ENCODE data around the gene HOMER3. TPM values are rescaled to one million over a fixed set of nuclear protein-coding genes. Genes with fewer than 3 reads are reported as not detected.

Gene HOMER3
- total and polyA plus RNA-seq, 2 donors (not counting 1 experiment from before 2014, with no cell fraction given): 23.7 to 70.2 TPM

DNA sequence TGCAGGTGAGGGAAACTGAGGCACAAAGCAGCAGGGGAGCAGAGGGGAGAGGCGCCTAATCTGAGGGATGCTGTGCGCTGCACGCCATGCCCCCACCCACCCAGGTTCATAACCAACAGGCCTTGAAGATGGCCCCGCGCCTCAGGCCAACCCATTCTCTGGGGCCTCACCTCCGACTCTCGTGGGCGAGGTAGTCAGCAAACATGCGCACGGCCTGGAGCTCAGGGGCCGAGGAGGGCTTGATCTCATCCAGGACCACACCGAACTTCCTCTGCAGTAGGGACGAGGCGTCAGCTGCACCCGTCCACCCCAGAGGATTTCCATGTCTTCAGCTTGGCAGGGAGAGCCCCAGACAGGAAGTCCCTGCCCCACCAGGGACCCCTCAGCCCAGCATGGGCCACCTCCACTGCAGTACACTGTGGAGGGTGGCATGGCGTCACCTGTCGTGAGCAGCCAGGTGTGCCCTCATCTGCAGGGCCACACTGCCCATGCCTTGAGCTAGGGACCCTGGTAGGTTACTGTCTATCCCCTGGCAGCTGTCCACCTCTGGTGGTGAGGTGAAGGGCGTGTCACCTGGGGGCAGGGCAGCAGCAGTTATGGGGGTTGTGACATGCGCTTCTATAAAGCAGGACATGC, 30.1 kb downstream of the HOMER3 start:
- H3K27me3 ChIP-seq (ENCODE audit: control insufficient read depth, insufficient read depth, low read length): no peaks in the 10 kb centered on the region
- no peak overlapping the region for H3K27ac ChIP-seq (ENCODE audit: insufficient read depth, low read length)
- H3K9ac ChIP-seq (ENCODE audit: insufficient read depth, low read length): no peak overlapping the region
- H4K20me1 ChIP-seq (ENCODE audit: control insufficient read depth, extremely low read depth, insufficient read depth, low read length): no peaks in the 10 kb centered on the region
- no peak overlapping the region for H3K4me2 ChIP-seq (ENCODE audit: extremely low read depth, insufficient read depth, low read length)
- no peak for DNase-seq (ENCODE audit: low read depth in 2 of 2)
- no peaks in the 10 kb centered on the region for H3K9me3 ChIP-seq (ENCODE audit: control insufficient read depth, insufficient read depth, low read depth, low read length)
- no peak overlapping the region for H3K4me3 ChIP-seq (replicated peaks in 1 of 4; ENCODE audit: control extremely low read depth in 1 of 4, insufficient read depth in 1 of 4, low read depth in 3 of 4, low read length in 4 of 4)
- TF ChIP-seq EZH2 (IDR thresholded peaks at IDR 0.05; ENCODE audit: low read length, missing control alignments): no peak
- TF ChIP-seq, protein P1, sequence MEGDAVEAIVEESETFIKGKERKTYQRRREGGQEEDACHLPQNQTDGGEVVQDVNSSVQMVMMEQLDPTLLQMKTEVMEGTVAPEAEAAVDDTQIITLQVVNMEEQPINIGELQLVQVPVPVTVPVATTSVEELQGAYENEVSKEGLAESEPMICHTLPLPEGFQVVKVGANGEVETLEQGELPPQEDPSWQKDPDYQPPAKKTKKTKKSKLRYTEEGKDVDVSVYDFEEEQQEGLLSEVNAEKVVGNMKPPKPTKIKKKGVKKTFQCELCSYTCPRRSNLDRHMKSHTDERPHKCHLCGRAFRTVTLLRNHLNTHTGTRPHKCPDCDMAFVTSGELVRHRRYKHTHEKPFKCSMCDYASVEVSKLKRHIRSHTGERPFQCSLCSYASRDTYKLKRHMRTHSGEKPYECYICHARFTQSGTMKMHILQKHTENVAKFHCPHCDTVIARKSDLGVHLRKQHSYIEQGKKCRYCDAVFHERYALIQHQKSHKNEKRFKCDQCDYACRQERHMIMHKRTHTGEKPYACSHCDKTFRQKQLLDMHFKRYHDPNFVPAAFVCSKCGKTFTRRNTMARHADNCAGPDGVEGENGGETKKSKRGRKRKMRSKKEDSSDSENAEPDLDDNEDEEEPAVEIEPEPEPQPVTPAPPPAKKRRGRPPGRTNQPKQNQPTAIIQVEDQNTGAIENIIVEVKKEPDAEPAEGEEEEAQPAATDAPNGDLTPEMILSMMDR (conservative IDR thresholded peaks at IDR 0.05 in 1 of 2, IDR thresholded peaks at IDR 0.05 in 1 of 2; ENCODE audit: low read depth in 1 of 2, low read length in 2 of 2): no peak
- H3K79me2 ChIP-seq (ENCODE audit: control insufficient read depth, insufficient read depth, low read length): peaks cover 24% of the 10 kb centered on the region
- H3K4me1 ChIP-seq (ENCODE audit: control insufficient read depth, extremely low read depth, insufficient read depth, low read length): no peaks in the 10 kb centered on the region
- H2AFZ ChIP-seq (ENCODE audit: low read length): no peak overlapping the region
- H3K36me3 ChIP-seq (ENCODE audit: control insufficient read depth, insufficient read depth, low read length): peaks cover 33% of the 10 kb centered on the region

DNA sequence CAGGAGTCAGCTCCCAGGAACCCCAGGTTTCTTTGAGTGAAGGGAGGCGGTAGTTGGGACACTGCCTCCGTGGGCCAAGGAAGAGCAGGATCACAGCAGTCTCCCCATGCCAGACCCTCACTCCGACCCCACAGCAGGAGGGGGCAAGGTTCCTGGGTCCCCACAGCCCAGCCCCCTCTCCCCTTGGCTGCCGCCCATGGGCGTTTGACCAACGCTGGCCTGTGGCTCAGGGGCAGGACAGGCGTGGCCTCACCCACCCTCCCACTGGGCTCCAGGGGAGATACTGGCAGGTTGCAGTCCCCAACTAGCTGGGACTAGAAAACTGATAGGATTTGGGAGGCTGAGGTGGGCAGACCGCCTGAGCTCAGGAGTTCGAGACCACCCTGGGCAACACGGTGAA, 31.0 kb downstream of the HOMER3 start:
- H3K36me3 ChIP-seq (ENCODE audit: control insufficient read depth, insufficient read depth, low read length): peaks cover 37% of the 10 kb centered on the region
- peaks cover 16% of the 10 kb centered on the region for H3K79me2 ChIP-seq (ENCODE audit: control insufficient read depth, insufficient read depth, low read length)
- no peaks in the 10 kb centered on the region for H3K27me3 ChIP-seq (ENCODE audit: control insufficient read depth, insufficient read depth, low read length)
- H3K9me3 ChIP-seq (ENCODE audit: control insufficient read depth, insufficient read depth, low read depth, low read length): no peaks in the 10 kb centered on the region
- H3K9ac ChIP-seq (ENCODE audit: insufficient read depth, low read length): no peak overlapping the region
- H3K4me1 ChIP-seq (ENCODE audit: control insufficient read depth, extremely low read depth, insufficient read depth, low read length): no peaks in the 10 kb centered on the region
- no peaks in the 10 kb centered on the region for H4K20me1 ChIP-seq (ENCODE audit: control insufficient read depth, extremely low read depth, insufficient read depth, low read length)
- H3K4me3 ChIP-seq (replicated peaks in 1 of 4; ENCODE audit: control extremely low read depth in 1 of 4, insufficient read depth in 1 of 4, low read depth in 3 of 4, low read length in 4 of 4): no peak overlapping the region
- H3K27ac ChIP-seq (ENCODE audit: insufficient read depth, low read length): no peak overlapping the region
- H3K4me2 ChIP-seq (ENCODE audit: extremely low read depth, insufficient read depth, low read length): no peak overlapping the region
- TF ChIP-seq, protein P1 (conservative IDR thresholded peaks at IDR 0.05 in 1 of 2, IDR thresholded peaks at IDR 0.05 in 1 of 2; ENCODE audit: low read depth in 1 of 2, low read length in 2 of 2): no peak
- TF ChIP-seq EZH2 (IDR thresholded peaks at IDR 0.05; ENCODE audit: low read length, missing control alignments): no peak
- no peak overlapping the region for H2AFZ ChIP-seq (ENCODE audit: low read length)
- DNase-seq (ENCODE audit: low read depth in 2 of 2): no peak

DNA sequence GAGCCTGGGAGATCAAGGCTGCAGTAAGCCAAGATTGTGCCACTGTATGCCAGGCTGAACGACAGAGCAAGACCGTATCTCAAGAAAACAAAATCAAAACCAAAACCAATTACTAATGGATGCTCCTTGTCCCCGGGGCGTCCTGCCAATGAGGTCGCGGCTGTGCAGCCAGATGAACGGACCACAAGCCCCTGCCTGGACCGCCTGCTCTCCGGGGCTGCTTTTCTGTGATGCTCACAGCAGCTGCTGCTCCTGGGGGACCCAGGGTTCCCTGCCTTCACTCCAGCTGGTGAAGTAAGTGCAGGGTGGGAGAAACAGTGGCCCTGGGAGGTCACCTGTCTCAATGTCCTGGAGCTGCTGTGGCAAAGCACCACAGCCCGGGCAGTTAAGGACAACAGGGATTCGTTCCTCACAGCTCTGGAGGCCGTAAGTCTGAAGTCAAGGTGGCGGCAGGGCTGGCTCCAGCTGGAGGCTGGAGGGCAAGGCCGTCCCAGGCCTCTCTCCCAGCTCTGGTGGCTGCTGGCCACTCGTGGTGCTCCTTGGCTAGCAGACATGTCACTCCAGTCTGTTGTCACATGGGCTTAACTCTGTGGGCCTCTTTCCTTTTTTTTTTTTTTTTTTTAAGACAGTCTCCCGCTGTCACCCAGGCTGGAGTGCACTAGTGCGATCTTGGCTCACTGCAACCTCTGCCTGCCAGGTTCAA, 31.9 kb downstream of the HOMER3 start:
- Histone ChIP-seq H3K27me3 (ENCODE audit: control insufficient read depth, insufficient read depth, low read length) (no peaks in the 10 kb centered on the region), H3K9me3 (ENCODE audit: control insufficient read depth, insufficient read depth, low read depth, low read length) (no peaks in the 10 kb centered on the region), H3K27ac (ENCODE audit: insufficient read depth, low read length) (no peak overlapping the region), H3K36me3 (ENCODE audit: control insufficient read depth, insufficient read depth, low read length) (peaks cover 44% of the 10 kb centered on the region), H3K4me1 (ENCODE audit: control insufficient read depth, extremely low read depth, insufficient read depth, low read length) (no peaks in the 10 kb centered on the region), H3K4me3 (replicated peaks in 1 of 4; ENCODE audit: control extremely low read depth in 1 of 4, insufficient read depth in 1 of 4, low read depth in 3 of 4, low read length in 4 of 4) (no peak overlapping the region), H2AFZ (ENCODE audit: low read length) (no peak overlapping the region), H3K9ac (ENCODE audit: insufficient read depth, low read length) (no peak overlapping the region), H3K4me2 (ENCODE audit: extremely low read depth, insufficient read depth, low read length) (no peak overlapping the region), H3K79me2 (ENCODE audit: control insufficient read depth, insufficient read depth, low read length) (peaks cover 14% of the 10 kb centered on the region), H4K20me1 (ENCODE audit: control insufficient read depth, extremely low read depth, insufficient read depth, low read length) (no peaks in the 10 kb centered on the region)
- TF ChIP-seq EZH2 (IDR thresholded peaks at IDR 0.05; ENCODE audit: low read length, missing control alignments): no peak
- TF ChIP-seq, protein P1 (conservative IDR thresholded peaks at IDR 0.05 in 1 of 2, IDR thresholded peaks at IDR 0.05 in 1 of 2; ENCODE audit: low read depth in 1 of 2, low read length in 2 of 2): no peak
- DNase-seq (ENCODE audit: low read depth in 2 of 2): no peak
